HCT116 (cell line): ENCODE measurements around the gene SLC10A3. TPM values are rescaled to one million over a fixed set of nuclear protein-coding genes. Genes with fewer than 3 reads are reported as not detected.

Experiments used
- ATAC-seq: fragments of 200-7000 bp; cut with Tn5 transposase; 2 replicates; pipeline ENCODE4 v1.9.1; 2020; ENCODE audit warnings: mild to moderate bottlenecking, moderate library complexity
- BruUV-seq: library from RNA; stranded (reverse); fragments of 400-500 nt; replicated peaks from 2 replicates; lab custom pipeline; 2021; lab: Mats Ljungman, UMichigan
- CTCF ChIA-PET: fragments of 300-600 bp; sonication (Branson Sonifier 250); formaldehyde crosslinking; loops from one replicate; lab custom pipeline; 2021; ENCODE audit warnings: antibody characterized with exemption; lab: Charles Lee
- POLR2A ChIA-PET: fragments of 300-600, 350-600 bp; sonication (Branson Sonifier 250); formaldehyde crosslinking; loops from one replicate; lab custom pipeline; 2021; ENCODE audit warnings: antibody characterized with exemption; lab: Charles Lee
- RAD21 ChIA-PET, 2 experiments: fragments of 300-600 bp; sonication (Branson Sonifier 250); formaldehyde crosslinking; loops; one replicate each; lab custom pipeline; 2023; ENCODE audit warnings: low total read pairs in 2 of 2; ENCODE audit not compliant: uncharacterized antibody in 2 of 2, unreplicated experiment in 2 of 2, low non-redundant PET in 1 of 2; lab: Charles Lee
- DNase-seq: peaks from one replicate; pipeline ENCODE4 v3.0.0-alpha.2; 2010; ENCODE audit warnings: low read depth, low spot score
- H2AFZ ChIP-seq: fragments of 200-600 bp; shearing (Covaris generic), sonication (generic); 2 replicates; pipeline ENCODE4 v1.6.1; 2017; ENCODE audit warnings: low read depth, mixed run types, mixed read lengths, antibody characterized with exemption, low read length; ENCODE audit not compliant: poor library complexity, severe bottlenecking
- H3K27ac ChIP-seq: 2 replicates; pipeline ENCODE4 v1.5.1; 2012; ENCODE audit warnings: low read depth, low read length
- H3K27me3 ChIP-seq: fragments of 200-600 bp; sonication (generic); 2 replicates; pipeline ENCODE4 v1.6.1; 2016; ENCODE audit warnings: mixed run types, low read length, mixed read lengths; ENCODE audit not compliant: insufficient read depth
- H3K36me3 ChIP-seq, 2 experiments: fragments of 200-500 bp in 1 of 2; fragments of 200-600 bp in 1 of 2; sonication (Bioruptor generic) in 1 of 2; sonication (generic) in 1 of 2; 2 replicates each; pipeline versions ENCODE4 v1.5.1 to v1.6.1; 2014 to 2016; ENCODE audit warnings: low read length in 2 of 2, inconsistent platforms in 1 of 2, mixed read lengths in 1 of 2, mixed run types in 1 of 2; ENCODE audit not compliant: insufficient read depth in 2 of 2, control insufficient read depth in 1 of 2
- H3K4me1 ChIP-seq, 2 experiments: fragments of 200-600 bp in 1 of 2; sonication (generic) in 1 of 2; 2 replicates each; pipeline versions ENCODE4 v1.5.1 to v1.6.1; 2012 to 2017; ENCODE audit warnings: low read length in 2 of 2, inconsistent platforms in 1 of 2, mild to moderate bottlenecking in 1 of 2, mixed read lengths in 1 of 2, mixed run types in 1 of 2, moderate library complexity in 1 of 2; ENCODE audit not compliant: insufficient read depth in 2 of 2, control insufficient read depth in 1 of 2
- H3K4me2 ChIP-seq: fragments of 200-600 bp; sonication (generic); 2 replicates; pipeline ENCODE4 v1.6.1; 2017; ENCODE audit warnings: mixed run types, low read length, mixed read lengths
- H3K4me3 ChIP-seq, 2 experiments: fragments of 200-600 bp in 1 of 2; sonication (generic) in 1 of 2; replicated peaks in 1 of 2; 2 replicates each; pipeline ENCODE4 v1.5.1; 2011 to 2016; ENCODE audit warnings: low read length in 2 of 2, control low read depth in 1 of 2, low read depth in 1 of 2, mild to moderate bottlenecking in 1 of 2, mixed read lengths in 1 of 2, mixed run types in 1 of 2
- H3K79me2 ChIP-seq: fragments of 200-600 bp; sonication (generic); 2 replicates; pipeline ENCODE4 v1.6.1; 2017; ENCODE audit warnings: mild to moderate bottlenecking, mixed run types, low read length, moderate library complexity, mixed read lengths; ENCODE audit not compliant: insufficient read depth
- H3K9ac ChIP-seq: fragments of 200-600 bp; sonication (generic); 2 replicates; pipeline ENCODE4 v1.6.1; 2016; ENCODE audit warnings: low read length, mixed read lengths
- H3K9me2 ChIP-seq: fragments of 200-600 bp; sonication (generic), shearing (Covaris generic); 2 replicates; pipeline ENCODE4 v1.6.1; 2017; ENCODE audit warnings: mixed run types, mild to moderate bottlenecking, moderate library complexity; ENCODE audit not compliant: insufficient read depth
- H3K9me3 ChIP-seq, 2 experiments: fragments of 200-500 bp in 1 of 2; fragments of 200-600 bp in 1 of 2; sonication (Bioruptor generic) in 1 of 2; sonication (generic) in 1 of 2; 2 replicates each; pipeline ENCODE4 v1.6.1; 2014 to 2017; ENCODE audit warnings: low read length in 2 of 2, mixed read lengths in 2 of 2, inconsistent platforms in 1 of 2, low read depth in 1 of 2, mild to moderate bottlenecking in 1 of 2, mixed run types in 1 of 2, moderate library complexity in 1 of 2; ENCODE audit not compliant: control insufficient read depth in 1 of 2, insufficient read depth in 1 of 2
- H4K20me1 ChIP-seq: fragments of 200-600 bp; sonication (generic), shearing (Covaris generic); 2 replicates; pipeline ENCODE4 v1.6.1; 2017; ENCODE audit warnings: mixed run types, mild to moderate bottlenecking, moderate library complexity; ENCODE audit not compliant: insufficient read depth
- CEBPB ChIP-seq: IDR thresholded peaks from 2 replicates; pipeline ENCODE4 v1.6.1; 2012; ENCODE audit warnings: low read depth
- CTCF ChIP-seq, 3 experiments: fragments of 200-600 bp in 1 of 3; sonication (generic) in 1 of 3; IDR thresholded peaks in 2 of 3; conservative IDR thresholded peaks in 1 of 3; 2 replicates each; pipeline ENCODE4 v1.5.1; 2012 to 2017; ENCODE audit warnings: low read depth in 2 of 3, low read length in 2 of 3, antibody characterized with exemption in 1 of 3, borderline replicate concordance in 1 of 3, control low read depth in 1 of 3, mild to moderate bottlenecking in 1 of 3, mixed read lengths in 1 of 3, mixed run types in 1 of 3, moderate library complexity in 1 of 3; ENCODE audit not compliant: insufficient read depth in 1 of 3
- ELF1 ChIP-seq: IDR thresholded peaks from 2 replicates; pipeline ENCODE4 v1.6.1; 2012; ENCODE audit warnings: low read depth, borderline replicate concordance
- EZH2 ChIP-seq: fragments of 200-600 bp; sonication (generic); IDR thresholded peaks from 2 replicates; pipeline ENCODE4 v1.6.1; 2017; ENCODE audit warnings: antibody characterized with exemption, mixed run types
- EZH2phosphoT487 ChIP-seq: fragments of 200-600 bp; IDR thresholded peaks from 2 replicates; pipeline ENCODE4 v1.6.1; 2018; ENCODE audit warnings: antibody characterized with exemption, borderline replicate concordance
- JUND ChIP-seq: IDR thresholded peaks from 2 replicates; pipeline ENCODE4 v1.6.1; 2012
- MAX ChIP-seq: IDR thresholded peaks from 2 replicates; pipeline ENCODE4 v1.6.1; 2012
- POLR2A ChIP-seq: IDR thresholded peaks from 2 replicates; pipeline ENCODE4 v1.7.0; 2011; ENCODE audit warnings: borderline replicate concordance; ENCODE audit not compliant: insufficient read depth, insufficient read length; ENCODE audit errors: extremely low read depth
- POLR2AphosphoS5 ChIP-seq: IDR thresholded peaks from 2 replicates; pipeline ENCODE4 v1.6.1; 2011; ENCODE audit warnings: mild to moderate bottlenecking, low read depth, low read length, moderate library complexity
- RAD21 ChIP-seq: IDR thresholded peaks from 2 replicates; pipeline ENCODE4 v1.6.1; 2012; ENCODE audit warnings: low read depth, mild to moderate bottlenecking
- REST ChIP-seq: IDR thresholded peaks from 2 replicates; pipeline ENCODE4 v1.6.1; 2012; ENCODE audit warnings: low read depth
- SIN3A ChIP-seq: IDR thresholded peaks from 2 replicates; pipeline ENCODE4 v1.6.1; 2012; ENCODE audit warnings: low read depth
- SP1 ChIP-seq: IDR thresholded peaks from 2 replicates; pipeline ENCODE4 v1.6.1; 2012; ENCODE audit warnings: low read depth
- TCF7L2 ChIP-seq: IDR thresholded peaks from 2 replicates; pipeline ENCODE4 v1.7.0; 2011; ENCODE audit warnings: borderline replicate concordance, inconsistent platforms; ENCODE audit not compliant: insufficient read depth, insufficient read length; ENCODE audit errors: extremely low read depth
- YY1 ChIP-seq: IDR thresholded peaks from 2 replicates; pipeline ENCODE4 v1.6.1; 2011; ENCODE audit warnings: low read length, low read depth, moderate library complexity, mild to moderate bottlenecking; ENCODE audit not compliant: insufficient replicate concordance; ENCODE audit errors: extremely low read depth
- ZFX ChIP-seq: fragments of 450-650 bp; IDR thresholded peaks from 2 replicates; pipeline ENCODE4 v1.6.1; 2017
- ZNF274 ChIP-seq: fragments of 200-500 bp; sonication (Bioruptor generic); IDR thresholded peaks from 2 replicates; pipeline ENCODE4 v1.6.1; 2014; ENCODE audit warnings: mild to moderate bottlenecking, low read depth, low read length, inconsistent platforms
- intact Hi-C: fragments of 100-400 bp; cut with micrococcal nuclease; formaldehyde crosslinking; loops from 2 replicates; pipeline ENCODE4 v1.10.0; 2022
- total RNA-seq: library from RNA; stranded (reverse); gene quantifications from one replicate; pipeline ENCODE4 v1.2.1, GENCODE V29; 2021; ENCODE audit not compliant: unreplicated experiment

Gene SLC10A3
- total RNA-seq, 1 experiment from 2014 or later = 16.2 TPM

- POLR2A ChIA-PET = interaction anchor here (0.8 kb wide), 1 partner anchor 26 kb away, joined by 3 read pairs; the partner anchor contains the start of gene LAGE3
- Histone ChIP-seq H3K4me1 (peaks cover 2 to 6% of the 10 kb centered on the region in 2 experiments; a peak in 1 of 4 replicates), H3K4me3 (no peak overlapping the region), H3K9me3 (no peaks in the 10 kb centered on the region), H3K4me2 (no peak overlapping the region), H3K36me3 (no peaks in the 10 kb centered on the region), H4K20me1 (no peaks in the 10 kb centered on the region), H2AFZ (no peak overlapping the region), H3K27me3 (no peaks in the 10 kb centered on the region), H3K79me2 (no peaks in the 10 kb centered on the region), H3K9me2 (no peaks in the 10 kb centered on the region), H3K9ac (no peak overlapping the region), H3K27ac (no peak overlapping the region)
- intact Hi-C loops = no loop called here
- no peak for ATAC-seq
- RAD21 ChIA-PET = no interaction called here
- no peak for TF ChIP-seq ZFX
- TF ChIP-seq EZH2phosphoT487 = no peak
- TF ChIP-seq RAD21 = no peak
- TF ChIP-seq ELF1 = no peak
- TF ChIP-seq SP1 = no peak
- TF ChIP-seq YY1 = no peak
- no peak for TF ChIP-seq POLR2AphosphoS5
- no peak for TF ChIP-seq JUND
- no peak for DNase-seq
- no TSS peak for BruUV-seq
- CTCF ChIA-PET = no interaction called here
These were observed 37.6 kb downstream of the SLC10A3 start for GRCh38 chrX:154452823-154453222.

GRCh38 chrX:154450312-154450711 lies 40.1 kb downstream of the SLC10A3 start:
- CTCF ChIA-PET = no interaction called here
- Histone ChIP-seq H4K20me1 (no peaks in the 10 kb centered on the region), H3K9me2 (no peaks in the 10 kb centered on the region), H3K4me2 (no peak overlapping the region), H3K9me3 (no peaks in the 10 kb centered on the region), H3K27ac (no peak overlapping the region), H3K27me3 (no peaks in the 10 kb centered on the region), H3K4me1 (no peaks in the 10 kb centered on the region), H3K4me3 (no peak overlapping the region), H3K79me2 (no peaks in the 10 kb centered on the region), H2AFZ (no peak overlapping the region), H3K36me3 (no peaks in the 10 kb centered on the region), H3K9ac (no peak overlapping the region)
- no TSS peak for BruUV-seq
- POLR2A ChIA-PET = no interaction called here
- TF ChIP-seq ZNF274 (no peak), CTCF (IDR thresholded peaks at IDR 0.05 in 2 of 3, conservative IDR thresholded peaks at IDR 0.05 in 1 of 3; ENCODE audit: borderline replicate concordance in 1 of 3, insufficient read depth in 1 of 3, low read depth in 2 of 3, low read length in 2 of 3) (no peak), SIN3A (no peak), JUND (no peak), TCF7L2 (no peak), REST (no peak), CEBPB (no peak), EZH2 (no peak), MAX (no peak), POLR2A (no peak), YY1 (no peak)
- intact Hi-C loops = no loop called here
- RAD21 ChIA-PET = no interaction called here
- no peak for DNase-seq
- no peak for ATAC-seq
